ENCODE results near the gene POMT1.

DNA sequence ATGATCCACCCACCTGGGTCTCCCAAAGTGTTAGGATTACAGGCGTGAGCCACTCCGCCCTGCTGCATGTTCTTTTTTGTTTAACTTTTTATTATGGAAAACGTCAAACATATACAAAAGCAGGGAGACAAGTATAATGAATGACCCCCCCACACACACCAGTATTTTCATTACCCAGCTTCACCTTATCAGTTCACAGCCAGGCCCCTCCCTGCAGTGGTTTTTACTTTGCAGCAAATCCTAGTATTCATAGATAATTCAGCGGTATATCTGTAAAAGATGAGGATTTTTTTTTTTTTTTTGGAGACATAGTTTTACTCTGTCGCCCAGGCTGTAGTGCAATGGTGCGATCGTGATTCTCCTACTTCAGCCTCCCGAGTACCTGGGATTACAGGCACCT, 2.3 kb downstream of the POMT1 start:
- TF ChIP-seq POLR2A (IDR thresholded peaks at IDR 0.05), result no peak
- TF ChIP-seq, protein P1, sequence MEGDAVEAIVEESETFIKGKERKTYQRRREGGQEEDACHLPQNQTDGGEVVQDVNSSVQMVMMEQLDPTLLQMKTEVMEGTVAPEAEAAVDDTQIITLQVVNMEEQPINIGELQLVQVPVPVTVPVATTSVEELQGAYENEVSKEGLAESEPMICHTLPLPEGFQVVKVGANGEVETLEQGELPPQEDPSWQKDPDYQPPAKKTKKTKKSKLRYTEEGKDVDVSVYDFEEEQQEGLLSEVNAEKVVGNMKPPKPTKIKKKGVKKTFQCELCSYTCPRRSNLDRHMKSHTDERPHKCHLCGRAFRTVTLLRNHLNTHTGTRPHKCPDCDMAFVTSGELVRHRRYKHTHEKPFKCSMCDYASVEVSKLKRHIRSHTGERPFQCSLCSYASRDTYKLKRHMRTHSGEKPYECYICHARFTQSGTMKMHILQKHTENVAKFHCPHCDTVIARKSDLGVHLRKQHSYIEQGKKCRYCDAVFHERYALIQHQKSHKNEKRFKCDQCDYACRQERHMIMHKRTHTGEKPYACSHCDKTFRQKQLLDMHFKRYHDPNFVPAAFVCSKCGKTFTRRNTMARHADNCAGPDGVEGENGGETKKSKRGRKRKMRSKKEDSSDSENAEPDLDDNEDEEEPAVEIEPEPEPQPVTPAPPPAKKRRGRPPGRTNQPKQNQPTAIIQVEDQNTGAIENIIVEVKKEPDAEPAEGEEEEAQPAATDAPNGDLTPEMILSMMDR (IDR thresholded peaks at IDR 0.05), result no peak
